ENCODE results near the gene MSLN.
"Not testable (repeated sequence)": the region's sequence is repeated elsewhere in the genome, so short reads cannot be mapped to it uniquely, and the experiment has no call there.

MSLN gene

DNA sequence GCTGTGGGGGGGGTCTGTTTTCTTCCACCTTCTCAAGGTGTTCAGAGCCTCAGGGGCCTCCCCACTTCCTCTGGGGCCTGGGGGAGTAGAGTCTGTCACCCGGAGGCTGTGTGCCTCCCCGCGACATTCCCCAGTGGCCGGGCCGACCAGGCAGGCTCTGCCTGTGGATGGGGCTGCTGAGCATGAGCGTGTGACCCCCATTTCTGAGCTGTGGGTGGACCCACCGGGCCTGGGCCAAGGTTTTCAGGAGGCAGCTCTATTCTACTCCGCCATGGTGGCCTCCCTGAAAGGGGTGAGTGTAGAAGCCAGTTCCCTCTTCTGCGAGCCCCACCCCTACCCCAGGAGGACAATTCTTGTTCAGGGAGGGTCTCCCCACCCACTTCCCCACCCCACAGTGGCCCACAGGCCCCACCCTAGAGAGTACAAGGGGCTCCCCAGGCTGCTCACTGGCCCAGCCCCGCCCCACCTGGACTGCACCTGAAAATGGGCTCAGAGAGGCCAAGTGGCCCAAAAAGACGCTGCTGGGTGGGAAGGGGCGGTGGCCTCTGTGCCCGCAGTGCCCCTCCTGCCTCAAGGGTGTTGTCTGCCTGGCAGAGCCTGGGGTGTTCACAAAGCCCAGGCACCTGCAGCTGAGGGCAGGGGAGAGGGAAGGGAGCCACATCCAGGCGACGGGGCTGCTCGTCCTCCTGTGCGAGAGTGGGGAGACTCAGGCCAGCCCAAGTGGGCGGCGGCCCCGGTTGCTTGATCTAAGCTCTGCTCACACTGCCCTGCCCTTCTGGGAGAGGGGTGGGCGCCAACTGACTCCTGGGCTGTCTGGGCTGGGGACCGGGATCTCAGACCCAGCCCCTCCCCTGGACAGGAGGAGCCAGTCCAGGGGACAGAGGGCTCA, 1.3 kb downstream of the MSLN start:
- no peak for DNase-seq

DNA sequence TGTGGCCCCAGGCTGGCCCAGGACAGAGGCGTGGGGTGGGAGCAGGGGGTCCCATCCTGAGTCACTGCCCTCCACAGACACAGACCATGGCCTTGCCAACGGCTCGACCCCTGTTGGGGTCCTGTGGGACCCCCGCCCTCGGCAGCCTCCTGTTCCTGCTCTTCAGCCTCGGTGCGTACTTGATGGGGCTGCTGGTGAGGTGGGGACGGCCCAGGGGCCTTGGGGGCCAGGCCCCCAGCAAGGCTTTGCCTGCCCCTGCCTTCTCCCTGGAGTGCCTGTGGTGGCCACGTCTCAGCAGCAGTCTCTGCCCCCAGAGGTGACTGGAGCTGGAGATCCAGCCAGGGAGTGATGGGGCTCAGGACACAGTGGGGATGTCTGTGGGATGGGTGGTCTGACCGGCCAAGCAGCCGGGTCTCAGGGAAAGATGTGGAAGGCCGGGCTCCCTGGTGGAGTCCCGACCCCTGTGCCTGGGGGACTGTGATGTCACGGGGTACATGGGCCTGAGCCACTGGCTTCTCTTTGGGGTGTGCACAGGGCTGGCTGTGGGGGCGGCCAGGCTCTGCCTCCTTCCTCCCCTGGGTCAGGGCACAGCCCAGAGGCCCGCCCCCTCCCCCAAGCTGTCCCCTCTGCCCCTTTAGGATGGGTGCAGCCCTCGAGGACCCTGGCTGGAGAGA, 2.2 kb downstream of the MSLN start:
- no peak for DNase-seq

- no peak for DNase-seq
Observed at GRCh38 chr16:763369-764183, 3.0 kb downstream of the MSLN start.

DNA sequence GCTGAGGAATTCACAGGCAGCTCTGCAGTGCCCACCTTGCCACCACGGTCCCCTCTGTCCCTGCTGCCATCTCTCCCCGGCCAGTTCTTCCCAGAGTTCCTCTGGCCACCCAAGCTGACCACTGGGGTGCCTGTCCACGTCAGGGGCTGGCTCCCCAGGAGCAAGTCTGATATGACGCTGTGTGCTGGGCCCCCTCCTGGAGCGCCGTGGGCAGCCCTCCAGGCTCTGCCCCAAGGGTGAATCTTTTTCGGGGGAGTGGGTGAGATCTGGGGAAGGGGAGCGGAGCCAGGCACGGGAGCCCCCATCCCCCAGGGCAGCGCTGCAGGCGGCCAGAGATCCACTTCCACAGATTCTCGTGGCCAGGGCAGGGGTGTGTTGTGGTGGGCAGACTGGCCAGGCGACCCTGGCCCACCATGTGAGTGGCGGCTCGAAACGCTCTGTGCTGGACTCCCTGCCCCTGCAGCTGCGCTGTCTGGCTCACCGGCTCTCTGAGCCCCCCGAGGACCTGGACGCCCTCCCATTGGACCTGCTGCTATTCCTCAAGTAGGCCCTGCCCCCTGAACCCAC, 3.7 kb downstream of the MSLN start:
- no peak for DNase-seq

- no peak for DNase-seq
Observed at GRCh38 chr16:764848-765487, 4.4 kb downstream of the MSLN start.

- DNase-seq = no peak
Observed at GRCh38 chr16:765488-765865, 4.9 kb downstream of the MSLN start.

- DNase-seq = no peak
Observed at GRCh38 chr16:766008-766819, 5.7 kb downstream of the MSLN start.

GRCh38 chr16:766820-767640, 6.5 kb downstream of the MSLN start:
- no peak for DNase-seq

DNA sequence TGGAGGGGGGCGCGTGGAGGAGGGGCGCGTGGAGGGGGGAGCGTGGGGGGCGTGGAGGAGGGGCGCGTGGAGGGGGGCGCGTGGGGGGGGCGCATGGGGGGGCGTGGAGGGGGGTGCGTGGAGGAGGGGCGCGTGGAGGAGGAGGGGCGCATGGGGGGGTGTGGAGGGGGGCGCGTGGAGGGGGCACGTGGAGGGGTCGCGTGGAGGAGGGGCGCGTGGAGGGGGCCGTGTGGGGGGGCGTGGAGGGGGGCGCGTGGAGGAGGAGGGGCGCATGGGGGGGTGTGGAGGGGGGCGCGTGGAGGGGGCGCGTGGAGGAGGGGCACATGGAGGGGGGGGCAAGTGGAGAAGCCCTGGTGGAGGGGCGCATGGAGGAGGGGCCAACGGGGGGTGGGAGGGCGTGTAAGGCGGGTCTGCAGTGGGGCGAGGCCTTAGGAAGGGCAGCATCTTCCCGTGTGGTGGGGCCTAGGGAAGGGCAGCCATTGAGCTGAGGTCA, 7.3 kb downstream of the MSLN start:
- no peak for DNase-seq

DNA sequence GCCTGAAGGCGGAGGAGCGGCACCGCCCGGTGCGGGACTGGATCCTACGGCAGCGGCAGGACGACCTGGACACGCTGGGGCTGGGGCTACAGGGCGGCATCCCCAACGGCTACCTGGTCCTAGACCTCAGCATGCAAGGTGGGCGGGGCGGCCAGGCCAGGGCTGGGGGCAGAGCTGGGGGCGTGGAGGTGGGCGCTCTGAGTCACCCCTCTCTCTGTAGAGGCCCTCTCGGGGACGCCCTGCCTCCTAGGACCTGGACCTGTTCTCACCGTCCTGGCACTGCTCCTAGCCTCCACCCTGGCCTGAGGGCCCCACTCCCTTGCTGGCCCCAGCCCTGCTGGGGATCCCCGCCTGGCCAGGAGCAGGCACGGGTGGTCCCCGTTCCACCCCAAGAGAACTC, 7.9 kb downstream of the MSLN start:
- no peak for DNase-seq

DNA sequence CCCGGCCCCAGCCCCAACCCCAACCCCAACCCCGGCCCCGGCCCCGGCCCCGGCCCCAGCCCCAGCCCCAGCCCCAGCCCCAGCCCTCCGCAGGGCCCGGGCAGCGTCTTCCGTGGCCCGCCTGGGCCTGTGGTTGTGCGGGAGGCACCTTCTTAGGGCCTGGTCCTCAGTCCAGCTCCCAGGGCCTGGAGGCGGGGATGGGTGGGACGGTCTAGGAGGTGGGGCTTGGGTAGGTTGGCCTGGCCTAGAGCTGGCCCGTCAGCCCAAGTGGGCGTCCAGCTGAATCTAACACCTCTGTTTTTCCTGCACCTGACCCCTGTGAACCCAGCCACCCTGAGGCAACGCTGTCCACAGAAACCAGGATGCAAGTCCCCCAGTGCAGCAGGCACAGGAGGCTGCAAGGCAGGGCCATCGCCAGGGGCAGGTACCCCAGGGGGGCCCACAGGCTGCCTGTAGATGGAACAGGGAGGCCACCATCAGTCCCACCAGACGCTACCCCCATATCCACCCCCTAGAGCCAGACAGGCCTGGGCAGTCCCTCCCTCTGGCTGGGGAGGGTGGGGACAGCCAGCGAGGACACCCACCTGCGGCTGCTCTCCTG, 8.8 kb downstream of the MSLN start:
- no peak for DNase-seq

- DNase-seq = no peak
Observed at GRCh38 chr16:769934-770333, 9.4 kb downstream of the MSLN start.

DNA sequence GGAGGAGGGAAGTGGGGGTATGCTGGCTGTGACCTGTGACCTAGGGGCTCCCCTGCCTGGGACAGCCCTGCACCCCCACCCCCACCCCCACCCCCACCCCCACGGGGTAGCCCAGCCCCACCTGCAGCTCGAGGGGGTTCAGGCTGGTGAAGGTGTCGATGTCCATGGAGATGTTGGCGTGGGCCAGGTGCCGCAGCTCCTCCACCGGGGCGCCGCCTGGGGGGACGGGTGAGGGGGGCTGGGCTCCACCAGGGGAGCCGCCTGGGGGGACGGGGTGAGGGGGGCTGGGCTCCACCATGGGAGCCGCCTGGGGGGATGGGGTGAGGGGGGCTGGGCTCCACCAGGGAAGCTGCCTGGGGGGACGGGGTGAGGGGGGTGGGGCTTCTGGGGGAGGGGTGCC, 9.9 kb downstream of the MSLN start:
- DNase-seq = no peak

DNA sequence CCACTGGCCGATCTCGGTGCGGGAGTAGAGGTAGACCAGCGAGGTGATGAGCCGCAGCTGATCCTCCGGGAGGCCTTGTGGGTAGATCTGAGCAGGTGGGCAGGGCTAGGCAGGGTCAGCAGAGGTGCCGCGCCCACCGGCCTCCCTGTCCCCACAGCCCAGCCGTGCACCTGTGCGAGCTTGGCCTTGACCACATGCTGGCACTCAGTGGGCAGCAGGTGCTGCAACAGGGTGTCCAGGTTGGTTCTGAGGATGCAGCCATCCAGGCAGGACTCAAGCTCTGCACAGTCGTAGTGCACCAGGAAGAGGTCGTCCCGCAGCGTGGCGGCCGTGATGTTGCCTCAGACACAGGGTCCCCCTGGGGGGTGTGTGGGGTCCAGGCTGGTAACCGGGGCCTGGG, 12.4 kb downstream of the MSLN start:
- DNase-seq = no peak

DNA sequence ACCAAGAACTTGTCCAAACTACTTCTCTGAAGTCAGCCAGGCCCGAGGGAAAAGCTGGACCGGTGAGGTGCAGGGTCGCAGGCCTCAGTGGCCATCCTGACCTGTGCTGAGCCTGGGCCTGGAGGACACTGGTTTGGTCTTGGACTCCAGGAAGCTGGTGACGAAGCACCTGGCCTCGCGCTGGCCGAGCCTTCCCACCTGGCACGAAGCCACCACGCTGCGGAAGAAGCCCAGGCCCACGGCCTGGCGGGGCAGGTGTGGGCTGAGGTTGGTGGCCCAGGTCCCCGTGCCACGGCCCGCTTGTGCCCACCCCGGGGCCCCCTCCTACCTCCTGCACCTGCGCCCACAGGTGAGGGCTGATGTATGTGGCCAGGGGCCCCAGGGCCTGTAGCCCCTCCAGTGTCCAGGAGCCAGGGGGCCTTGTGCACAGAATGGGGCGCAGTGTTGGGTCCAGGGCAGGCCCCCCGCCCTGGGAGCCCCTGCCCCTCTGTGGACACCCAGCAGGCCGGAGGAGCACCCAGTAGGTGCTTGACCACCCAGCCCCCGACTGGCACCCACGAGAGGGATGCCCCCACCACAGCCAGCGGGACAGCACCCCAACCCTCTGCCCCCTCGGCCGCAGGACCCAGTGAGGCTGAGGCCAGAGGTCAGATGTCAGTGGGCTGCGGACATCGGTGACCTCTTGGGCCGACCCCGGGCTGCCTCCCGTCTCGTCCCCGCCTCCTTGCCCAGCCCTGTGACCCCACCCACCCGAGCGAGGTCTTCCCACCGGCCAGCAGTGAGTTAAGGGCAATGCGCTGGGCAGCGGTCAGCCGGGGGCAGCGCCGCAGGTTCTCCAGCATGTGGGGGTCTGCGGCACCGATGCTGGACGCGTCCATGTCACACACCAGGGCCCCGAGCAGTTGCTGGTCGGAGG, 13.8 kb downstream of the MSLN start:
- no peak for DNase-seq

GRCh38 chr16:775236-775796, 14.8 kb downstream of the MSLN start:
- no peak for DNase-seq

- DNase-seq = not testable (repeated sequence)
Observed at GRCh38 chr16:776298-776697, 15.8 kb downstream of the MSLN start.

DNA sequence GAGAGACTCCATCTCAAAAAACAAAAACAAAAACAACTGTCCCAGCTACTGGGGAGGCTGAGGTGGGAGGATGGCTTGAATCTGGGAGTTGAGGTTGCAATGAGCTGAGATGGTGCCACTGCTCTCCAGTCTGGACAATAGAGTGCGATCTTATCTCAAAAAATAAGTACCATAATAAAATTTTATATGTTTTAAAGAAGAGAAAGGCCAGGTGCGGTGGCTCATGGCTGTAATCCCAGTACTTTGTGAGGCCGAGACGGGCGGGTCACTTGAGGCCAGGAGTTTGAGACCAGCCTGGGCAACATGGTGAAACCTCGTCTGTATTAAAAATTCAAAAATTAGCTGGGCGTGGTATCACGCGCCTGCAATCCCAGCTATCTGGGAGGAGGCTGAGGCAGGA, 16.3 kb downstream of the MSLN start:
- DNase-seq = no peak

DNA sequence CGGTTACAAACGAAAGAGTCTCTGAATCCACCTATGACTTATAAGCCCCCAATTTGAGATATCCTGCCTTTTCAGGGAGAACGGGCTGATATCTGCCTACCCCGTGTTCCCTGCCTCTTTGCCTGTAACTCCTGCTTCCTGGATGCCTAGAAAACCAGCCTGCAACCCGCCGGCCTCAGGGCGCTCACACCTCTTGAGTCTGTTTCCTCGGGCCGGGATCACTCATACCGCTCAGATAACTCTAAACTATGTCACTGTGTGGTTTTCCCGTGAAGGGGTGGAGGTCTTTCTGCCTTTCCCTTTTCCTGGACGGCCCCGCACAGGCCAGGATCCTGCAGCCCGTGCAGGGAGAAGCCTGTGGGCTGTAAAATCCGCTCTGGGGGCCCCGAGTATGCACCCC, 17.3 kb downstream of the MSLN start:
- no peak for DNase-seq
